Peyer's patch (tissue), 4 donors: Measurements from ENCODE around the gene ABCA3.

Source experiments
- CTCF ChIP-seq, 6 experiments: fragments of 450-650 bp in 4 of 6; fragments of 200-600 bp in 2 of 6; sonication (generic) in 1 of 6; IDR thresholded peaks; one replicate each; pipeline ENCODE4 v1.5.1; 2017 to 2019; ENCODE audit warnings: antibody characterized with exemption in 6 of 6, mild to moderate bottlenecking in 3 of 6, moderate library complexity in 1 of 6
- POLR2A ChIP-seq, 2 donors: fragments of 450-650 bp; IDR thresholded peaks; one replicate each; pipeline ENCODE4 v1.5.1; 2017; ENCODE audit warnings: antibody characterized with exemption in 2 of 2, mild to moderate bottlenecking in 2 of 2, moderate library complexity in 2 of 2

- TF ChIP-seq CTCF (IDR thresholded peaks at IDR 0.05) (no peak), POLR2A (IDR thresholded peaks at IDR 0.05) (no peak)
Measured at GRCh38 chr16:2250652-2251295, 89.8 kb downstream of the ABCA3 start.
